ENCODE results near the gene VLDLR.

DNA sequence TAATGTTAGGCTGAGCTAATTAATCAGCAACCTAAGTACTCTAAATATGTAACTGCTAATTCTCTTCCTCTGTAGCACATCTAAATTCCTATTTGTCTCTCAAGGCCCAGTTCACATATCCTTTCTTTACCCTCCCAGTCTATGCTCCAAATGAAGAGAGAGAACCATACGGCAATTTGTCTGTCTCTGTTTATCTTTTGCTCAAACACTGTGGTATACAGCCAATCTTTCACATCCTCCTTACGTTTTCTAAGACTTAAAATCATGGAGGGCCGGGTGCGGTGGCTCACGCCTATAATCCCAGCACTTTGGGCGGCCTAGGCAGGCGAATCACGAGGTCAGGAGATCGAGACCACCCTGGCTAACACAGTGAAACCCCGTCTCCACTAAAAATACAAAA lies 15.8 kb downstream of the VLDLR start:
- TF ChIP-seq, protein P1, sequence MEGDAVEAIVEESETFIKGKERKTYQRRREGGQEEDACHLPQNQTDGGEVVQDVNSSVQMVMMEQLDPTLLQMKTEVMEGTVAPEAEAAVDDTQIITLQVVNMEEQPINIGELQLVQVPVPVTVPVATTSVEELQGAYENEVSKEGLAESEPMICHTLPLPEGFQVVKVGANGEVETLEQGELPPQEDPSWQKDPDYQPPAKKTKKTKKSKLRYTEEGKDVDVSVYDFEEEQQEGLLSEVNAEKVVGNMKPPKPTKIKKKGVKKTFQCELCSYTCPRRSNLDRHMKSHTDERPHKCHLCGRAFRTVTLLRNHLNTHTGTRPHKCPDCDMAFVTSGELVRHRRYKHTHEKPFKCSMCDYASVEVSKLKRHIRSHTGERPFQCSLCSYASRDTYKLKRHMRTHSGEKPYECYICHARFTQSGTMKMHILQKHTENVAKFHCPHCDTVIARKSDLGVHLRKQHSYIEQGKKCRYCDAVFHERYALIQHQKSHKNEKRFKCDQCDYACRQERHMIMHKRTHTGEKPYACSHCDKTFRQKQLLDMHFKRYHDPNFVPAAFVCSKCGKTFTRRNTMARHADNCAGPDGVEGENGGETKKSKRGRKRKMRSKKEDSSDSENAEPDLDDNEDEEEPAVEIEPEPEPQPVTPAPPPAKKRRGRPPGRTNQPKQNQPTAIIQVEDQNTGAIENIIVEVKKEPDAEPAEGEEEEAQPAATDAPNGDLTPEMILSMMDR (IDR thresholded peaks at IDR 0.05; ENCODE audit: insufficient read depth, low read length): no peak
- TF ChIP-seq, protein P2, sequence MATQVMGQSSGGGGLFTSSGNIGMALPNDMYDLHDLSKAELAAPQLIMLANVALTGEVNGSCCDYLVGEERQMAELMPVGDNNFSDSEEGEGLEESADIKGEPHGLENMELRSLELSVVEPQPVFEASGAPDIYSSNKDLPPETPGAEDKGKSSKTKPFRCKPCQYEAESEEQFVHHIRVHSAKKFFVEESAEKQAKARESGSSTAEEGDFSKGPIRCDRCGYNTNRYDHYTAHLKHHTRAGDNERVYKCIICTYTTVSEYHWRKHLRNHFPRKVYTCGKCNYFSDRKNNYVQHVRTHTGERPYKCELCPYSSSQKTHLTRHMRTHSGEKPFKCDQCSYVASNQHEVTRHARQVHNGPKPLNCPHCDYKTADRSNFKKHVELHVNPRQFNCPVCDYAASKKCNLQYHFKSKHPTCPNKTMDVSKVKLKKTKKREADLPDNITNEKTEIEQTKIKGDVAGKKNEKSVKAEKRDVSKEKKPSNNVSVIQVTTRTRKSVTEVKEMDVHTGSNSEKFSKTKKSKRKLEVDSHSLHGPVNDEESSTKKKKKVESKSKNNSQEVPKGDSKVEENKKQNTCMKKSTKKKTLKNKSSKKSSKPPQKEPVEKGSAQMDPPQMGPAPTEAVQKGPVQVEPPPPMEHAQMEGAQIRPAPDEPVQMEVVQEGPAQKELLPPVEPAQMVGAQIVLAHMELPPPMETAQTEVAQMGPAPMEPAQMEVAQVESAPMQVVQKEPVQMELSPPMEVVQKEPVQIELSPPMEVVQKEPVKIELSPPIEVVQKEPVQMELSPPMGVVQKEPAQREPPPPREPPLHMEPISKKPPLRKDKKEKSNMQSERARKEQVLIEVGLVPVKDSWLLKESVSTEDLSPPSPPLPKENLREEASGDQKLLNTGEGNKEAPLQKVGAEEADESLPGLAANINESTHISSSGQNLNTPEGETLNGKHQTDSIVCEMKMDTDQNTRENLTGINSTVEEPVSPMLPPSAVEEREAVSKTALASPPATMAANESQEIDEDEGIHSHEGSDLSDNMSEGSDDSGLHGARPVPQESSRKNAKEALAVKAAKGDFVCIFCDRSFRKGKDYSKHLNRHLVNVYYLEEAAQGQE (IDR thresholded peaks at IDR 0.05; ENCODE audit: insufficient replicate concordance, low read depth): no peak
- TF ChIP-seq POLR2AphosphoS5 (IDR thresholded peaks at IDR 0.05; ENCODE audit: low read depth): no peak

All from HL-60 (cell line).